ENCODE data around the gene ITPRIPL2.

The ITPRIPL2 gene

GRCh38 chr16:19147627-19148026 lies 33.9 kb downstream of the ITPRIPL2 start:
- DNase-seq, result no peak

GRCh38 chr16:19148189-19148588 lies 34.4 kb downstream of the ITPRIPL2 start:
- no peak for DNase-seq

GRCh38 chr16:19151310-19151709 lies 37.5 kb downstream of the ITPRIPL2 start:
- DNase-seq, result no peak

- DNase-seq, result no peak
These were observed 38.3 kb downstream of the ITPRIPL2 start for GRCh38 chr16:19152042-19152441.

DNA sequence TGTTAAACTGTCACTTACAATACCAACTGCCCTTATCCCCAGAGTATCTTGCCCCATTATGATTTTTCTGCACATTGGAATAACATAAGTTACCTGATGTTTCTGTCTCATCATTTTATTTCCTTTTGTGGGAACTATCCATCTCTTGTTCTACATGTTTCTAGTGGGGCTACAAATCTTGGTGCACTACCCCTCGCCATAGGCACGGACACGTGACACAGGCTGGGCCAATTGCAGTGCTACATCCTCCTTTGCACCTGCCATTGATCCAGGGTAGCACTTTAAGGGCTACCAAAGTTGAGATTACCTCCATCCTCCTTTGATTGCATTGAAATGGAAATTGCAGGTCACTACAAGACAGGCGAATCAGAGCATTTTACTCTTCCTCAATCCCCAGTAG lies 40.1 kb downstream of the ITPRIPL2 start:
- DNase-seq, result no peak

DNA sequence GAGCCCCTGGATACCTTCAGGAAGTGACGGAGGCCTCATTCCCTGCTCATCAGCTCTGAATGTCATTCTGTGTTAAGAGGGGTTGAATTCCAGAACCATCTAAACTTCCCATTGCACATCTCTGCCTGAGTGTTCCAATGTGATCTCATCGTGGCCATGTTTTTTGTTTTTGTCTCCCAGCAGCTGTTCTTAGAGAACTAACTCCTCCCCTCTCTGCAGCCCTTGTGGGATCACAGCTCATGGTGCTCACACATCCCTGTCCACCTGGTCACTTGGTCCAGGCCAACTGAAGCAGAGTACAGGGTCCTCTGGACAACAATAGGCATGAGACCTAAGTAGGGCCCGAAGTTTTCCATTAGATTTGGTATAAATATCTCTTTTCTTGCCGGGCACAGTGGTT lies 48.3 kb downstream of the ITPRIPL2 start:
- DNase-seq, result no peak

- DNase-seq, result no peak
These were observed 49.5 kb downstream of the ITPRIPL2 start for GRCh38 chr16:19163215-19163614.

- no peak for DNase-seq
These were observed 50.5 kb downstream of the ITPRIPL2 start for GRCh38 chr16:19164285-19164684.

DNA sequence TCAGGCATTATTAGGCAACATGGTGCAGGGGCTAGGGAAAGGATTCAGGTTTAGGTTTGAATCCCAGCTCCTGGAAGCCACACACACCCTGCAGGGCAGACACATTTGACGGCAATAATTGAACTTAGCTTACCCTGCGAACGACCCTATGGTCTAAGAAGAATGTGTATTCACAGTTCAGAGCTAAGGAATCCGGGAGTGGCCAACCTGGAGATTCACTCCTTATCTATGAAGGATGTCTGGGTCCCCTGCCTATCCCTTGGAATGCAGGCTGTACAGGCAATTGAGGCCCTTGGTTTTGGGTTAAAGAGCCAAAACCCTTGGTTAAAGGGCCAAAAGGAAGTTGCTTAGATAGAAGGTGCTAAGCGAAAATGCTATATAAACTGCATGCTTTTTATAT lies 51.3 kb downstream of the ITPRIPL2 start:
- no peak for DNase-seq

DNA sequence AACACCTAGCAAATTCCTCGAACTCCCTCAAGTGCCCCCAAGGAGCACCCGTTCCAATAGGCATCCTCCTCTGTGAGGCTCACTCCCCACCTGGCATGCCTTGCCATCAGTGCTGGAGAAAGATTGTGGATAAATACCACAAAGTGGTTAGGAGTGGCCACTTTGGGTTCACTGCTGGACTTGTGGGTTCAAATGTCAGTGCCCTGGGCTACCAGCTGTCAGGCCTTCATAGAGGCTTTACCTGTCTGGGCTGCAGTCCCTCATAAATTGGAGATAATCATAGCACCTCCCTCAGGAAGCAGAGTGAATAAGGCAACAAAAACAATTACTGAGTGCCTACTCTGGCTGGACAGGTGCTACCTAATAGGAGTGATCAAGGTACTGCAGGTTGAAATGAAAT lies 52.7 kb downstream of the ITPRIPL2 start:
- no peak for DNase-seq

DNA sequence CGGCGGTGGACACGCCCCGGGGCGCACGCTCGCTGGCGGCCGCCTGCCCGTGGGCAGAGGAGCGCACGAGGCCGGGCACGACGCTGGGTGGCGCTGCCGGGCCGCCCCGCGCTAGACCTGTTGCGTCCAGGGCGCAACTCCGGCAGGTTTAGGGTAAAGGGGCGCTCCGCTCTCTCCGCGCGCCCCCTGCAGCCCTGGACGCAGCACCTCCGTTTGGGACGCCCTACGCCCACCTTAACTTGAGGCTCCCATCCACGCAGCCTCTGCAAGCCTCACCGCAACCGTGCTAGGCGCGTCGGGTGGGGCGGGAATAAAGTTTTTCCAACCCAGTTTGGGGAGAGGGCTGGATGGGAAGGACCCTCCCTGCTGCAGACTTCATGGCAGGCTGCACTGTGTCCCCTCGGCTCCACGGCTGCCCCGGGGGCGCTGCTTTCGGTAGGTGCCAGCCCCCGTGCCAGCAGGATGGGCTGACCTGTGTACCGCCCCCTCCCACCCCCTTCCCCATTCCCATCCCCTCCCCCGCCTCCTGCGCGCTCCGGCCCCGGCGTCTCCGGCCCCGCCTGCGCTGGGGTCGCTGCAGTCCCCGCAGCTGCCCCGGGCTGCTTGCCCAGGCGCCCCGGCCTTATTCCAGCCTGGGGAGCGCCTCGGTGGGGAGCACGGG lies 54.1 kb downstream of the ITPRIPL2 start, which contains the start of gene SYT17:
Gene SYT17 (plus strand): TSS at position 531 of the 661 bp plus-strand sequence. CDS start 407 bp downstream, outside the sequence.
- DNase-seq, result peak; percentile 47

- peak; percentile 42 for DNase-seq
These were observed 54.8 kb downstream of the ITPRIPL2 start for GRCh38 chr16:19168371-19169081.

DNA sequence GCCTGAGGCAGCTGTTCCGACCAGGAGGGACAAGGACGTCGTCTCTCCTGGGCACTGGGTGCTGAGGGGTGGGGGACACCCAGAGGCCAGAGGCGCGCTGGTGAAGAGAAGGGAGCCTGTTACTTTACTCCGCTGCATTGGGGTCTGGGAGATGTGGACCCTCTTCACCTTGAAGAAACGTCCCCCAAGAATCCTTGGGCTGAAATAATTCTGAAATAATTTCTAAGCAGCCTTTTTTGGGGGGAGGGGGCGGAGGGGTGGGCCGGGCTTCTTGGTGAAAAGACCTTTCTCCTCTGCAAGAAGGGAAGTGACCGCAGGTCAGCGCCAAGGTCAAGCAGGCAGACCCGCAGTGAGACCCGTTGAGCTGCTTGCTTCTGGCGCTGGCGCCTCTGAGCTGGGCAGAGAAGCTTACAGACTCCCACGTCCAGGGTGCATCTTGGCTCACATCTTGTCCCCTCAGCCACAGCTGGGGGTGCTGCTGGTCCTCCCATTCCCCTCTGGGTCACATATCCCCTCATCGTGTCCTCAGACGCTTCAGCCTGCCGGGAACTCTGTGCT lies 55.4 kb downstream of the ITPRIPL2 start:
- DNase-seq, result no peak

DNA sequence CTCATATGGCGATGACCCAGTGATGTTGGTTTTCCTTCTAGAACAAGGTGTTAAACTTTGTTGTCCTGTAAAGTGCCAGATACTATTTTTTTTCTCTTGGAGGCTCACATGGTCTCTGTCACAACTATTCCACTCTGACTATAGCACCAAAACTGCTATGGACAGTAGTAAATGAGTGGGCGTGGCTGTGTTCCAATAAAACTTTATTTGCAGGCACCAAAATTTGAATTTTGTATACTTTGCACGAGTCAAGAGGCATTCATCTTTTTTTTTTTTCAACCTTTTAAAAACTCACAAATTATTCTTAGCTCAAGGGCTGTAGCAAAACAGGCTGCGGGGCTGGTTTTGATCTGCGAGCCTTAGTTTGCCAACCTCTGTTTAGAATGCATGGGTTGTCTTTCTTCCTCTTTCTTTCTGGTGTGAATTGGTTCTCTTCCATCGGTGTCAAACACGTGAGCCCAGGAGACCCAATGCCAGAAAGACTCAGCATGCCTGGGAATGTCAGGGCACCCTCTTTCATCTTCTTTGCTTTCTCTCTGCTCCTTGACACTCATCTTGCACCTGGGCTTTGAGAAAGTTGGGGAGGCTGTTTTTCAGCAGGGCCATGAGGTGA lies 56.4 kb downstream of the ITPRIPL2 start:
- DNase-seq, result no peak

Measured in NCI-H2107 (cell line).